ENCODE measurements around the gene CSH1. TPM values are rescaled to one million over a fixed set of nuclear protein-coding genes. Genes with fewer than 3 reads are reported as not detected.

CSH1 gene
- total and polyA plus RNA-seq, 2 experiments from 2014 or later, result 0.68 TPM; not detected in 1

- peaks cover 11% of the 10 kb centered on the region for H3K9me2 ChIP-seq (ENCODE audit: insufficient read depth)
- Mint-ChIP-seq H3K4me1 (peaks cover 8% of the 10 kb centered on the region), H3K27ac (no peak overlapping the region), H3K36me3 (ENCODE audit: low read depth) (peaks cover 5% of the 10 kb centered on the region; the same call in 1 of the 3 replicates), H3K27me3 (ENCODE audit: insufficient read depth, low read depth, poor library complexity) (peaks cover 33% of the 10 kb centered on the region), H3K9me3 (peaks cover 19% of the 10 kb centered on the region), H3K4me3 (no peak overlapping the region; the same call in 2 of the 3 replicates)
- no peak overlapping the region for H2AFZ ChIP-seq
- no peaks in the 10 kb centered on the region for H3K4me1 ChIP-seq (ENCODE audit: insufficient read depth)
- no peaks in the 10 kb centered on the region for H3K79me2 ChIP-seq (replicated peaks; ENCODE audit: insufficient read depth)
- no peak for ATAC-seq
- H3K4me3 ChIP-seq, result no peak overlapping the region
- H3K27ac ChIP-seq (ENCODE audit: low read depth), result no peak overlapping the region
- H3K4me2 ChIP-seq, result no peak overlapping the region
- no peaks in the 10 kb centered on the region for H3K36me3 ChIP-seq (ENCODE audit: insufficient read depth)
- DNase-seq (ENCODE audit: low spot score), result no peak
- peaks cover 10% of the 10 kb centered on the region; the same call in 1 of the 2 replicates for H3F3A ChIP-seq (replicated peaks; ENCODE audit: low read depth)
- H3K27me3 ChIP-seq (ENCODE audit: insufficient read depth), result peaks cover 47% of the 10 kb centered on the region
- TF ChIP-seq CTCF (conservative IDR thresholded peaks at IDR 0.05; ENCODE audit: low read depth in 2 of 2), result no peak
- TF ChIP-seq POLR2AphosphoS5 (IDR thresholded peaks at IDR 0.05; ENCODE audit: low read depth), result no peak
- H4K20me1 ChIP-seq (replicated peaks; ENCODE audit: insufficient read depth), result no peaks in the 10 kb centered on the region
Observed at GRCh38 chr17:63847525-63848249, 48.7 kb downstream of the CSH1 start.

GRCh38 chr17:63845509-63845908 lies 50.9 kb downstream of the CSH1 start:
- H3K27me3 Mint-ChIP-seq (ENCODE audit: insufficient read depth, low read depth, poor library complexity), result peaks cover 37% of the 10 kb centered on the region
- Histone ChIP-seq H3F3A (replicated peaks; ENCODE audit: low read depth) (peaks cover 10% of the 10 kb centered on the region; the same call in 1 of the 2 replicates), H2AFZ (no peak overlapping the region), H3K9me2 (ENCODE audit: insufficient read depth) (peaks cover 11% of the 10 kb centered on the region), H3K4me2 (no peak overlapping the region), H3K27me3 (ENCODE audit: insufficient read depth) (peaks cover 47% of the 10 kb centered on the region), H3K36me3 (ENCODE audit: insufficient read depth) (no peaks in the 10 kb centered on the region), H4K20me1 (replicated peaks; ENCODE audit: insufficient read depth) (peaks cover 7% of the 10 kb centered on the region; the same call in 1 of the 2 replicates), H3K79me2 (replicated peaks; ENCODE audit: insufficient read depth) (peaks cover 14% of the 10 kb centered on the region), H3K4me1 (ENCODE audit: insufficient read depth) (peaks cover 11% of the 10 kb centered on the region), H3K27ac (ENCODE audit: low read depth) (no peak overlapping the region), H3K4me3 (no peak overlapping the region)
- peaks cover 5% of the 10 kb centered on the region; the same call in 1 of the 3 replicates for H3K36me3 Mint-ChIP-seq (ENCODE audit: low read depth)
- DNase-seq (ENCODE audit: low spot score), result no peak
- no peak overlapping the region for H3K4me3 Mint-ChIP-seq
- peaks cover 19% of the 10 kb centered on the region for H3K9me3 Mint-ChIP-seq
- ATAC-seq, result no peak
- H3K27ac Mint-ChIP-seq, result no peak overlapping the region
- peaks cover 19% of the 10 kb centered on the region for H3K4me1 Mint-ChIP-seq
- TF ChIP-seq ZNF114 (CRISPR knock-in tag; IDR thresholded peaks at IDR 0.05) (no peak), ETS1 (IDR thresholded peaks at IDR 0.05) (no peak), STAT1 (IDR thresholded peaks at IDR 0.05; ENCODE audit: unreplicated experiment) (no peak), NANOG (IDR thresholded peaks at IDR 0.05; ENCODE audit: borderline replicate concordance) (no peak), CTCF (conservative IDR thresholded peaks at IDR 0.05; ENCODE audit: low read depth in 2 of 2) (no peak), POLR2AphosphoS5 (IDR thresholded peaks at IDR 0.05; ENCODE audit: low read depth) (no peak), ZNF462 (CRISPR knock-in tag; IDR thresholded peaks at IDR 0.05) (no peak), ZNF331 (CRISPR knock-in tag; IDR thresholded peaks at IDR 0.05; ENCODE audit: low read depth) (no peak)

Measured in GM23338 (cell line).